Mesenchymal stem cell (in vitro differentiated cells and primary cell): Measurements from ENCODE around the gene TCF4.
A peak's percentile ranks its signal among the peaks of the same experiment; 100 is the strongest.

Experiments used
- DNase-seq: peaks from one replicate; pipeline ENCODE4 v3.0.0-alpha.2; 2013
- H2AFZ ChIP-seq: one replicate; pipeline ENCODE4 v1.6.1; 2013; ENCODE audit warnings: low read depth, mild to moderate bottlenecking, control low read depth, inconsistent platforms, low read length, moderate library complexity
- H2AK5ac ChIP-seq: 2 replicates; pipeline ENCODE4 v1.6.1; 2013; ENCODE audit warnings: low read length, moderate library complexity, mild to moderate bottlenecking, inconsistent platforms; ENCODE audit not compliant: severe bottlenecking
- H2BK120ac ChIP-seq: one replicate; pipeline ENCODE4 v1.6.1; 2013; ENCODE audit warnings: low read depth, mild to moderate bottlenecking, inconsistent platforms, low read length, moderate library complexity
- H2BK12ac ChIP-seq, 2 experiments: one replicate each; pipeline ENCODE4 v1.6.1; 2013; ENCODE audit warnings: inconsistent platforms in 2 of 2, low read length in 2 of 2, mild to moderate bottlenecking in 2 of 2, moderate library complexity in 2 of 2, control low read depth in 1 of 2
- H2BK15ac ChIP-seq: one replicate; pipeline ENCODE4 v1.6.1; 2013; ENCODE audit warnings: mild to moderate bottlenecking, low read depth, inconsistent platforms; ENCODE audit not compliant: poor library complexity, severe bottlenecking
- H2BK5ac ChIP-seq: 2 replicates; pipeline ENCODE4 v1.6.1; 2013; ENCODE audit warnings: low read depth, mild to moderate bottlenecking, low read length, control low read depth, inconsistent platforms; ENCODE audit not compliant: poor library complexity, severe bottlenecking
- H3K14ac ChIP-seq, 2 experiments: one replicate each; pipeline ENCODE4 v1.6.1; 2013; ENCODE audit warnings: inconsistent platforms in 2 of 2, low read length in 2 of 2, control low read depth in 1 of 2, mild to moderate bottlenecking in 1 of 2, moderate library complexity in 1 of 2
- H3K18ac ChIP-seq, 2 experiments: one replicate each; pipeline ENCODE4 v1.6.1; 2013; ENCODE audit warnings: inconsistent platforms in 2 of 2, low read length in 2 of 2, control low read depth in 1 of 2, low read depth in 1 of 2, mild to moderate bottlenecking in 1 of 2
- H3K23ac ChIP-seq, 2 experiments: one replicate each; pipeline ENCODE4 v1.6.1; 2013; ENCODE audit warnings: inconsistent platforms in 2 of 2, low read length in 2 of 2, mild to moderate bottlenecking in 2 of 2, moderate library complexity in 2 of 2, control low read depth in 1 of 2
- H3K27ac ChIP-seq: 2 replicates; pipeline ENCODE4 v1.5.1; 2013; ENCODE audit warnings: mild to moderate bottlenecking, moderate library complexity, low read length, control low read depth, inconsistent platforms; ENCODE audit not compliant: poor library complexity, severe bottlenecking
- H3K27me3 ChIP-seq, 2 experiments: 2 replicates each; pipeline versions ENCODE4 v1.6.1 to v1.7.0; 2013; ENCODE audit warnings: low read length in 2 of 2, mild to moderate bottlenecking in 2 of 2, moderate library complexity in 2 of 2, control low read depth in 1 of 2, inconsistent platforms in 1 of 2; ENCODE audit not compliant: control insufficient read depth in 1 of 2, insufficient read depth in 1 of 2
- H3K36me3 ChIP-seq, 2 experiments: 2 replicates each; pipeline versions ENCODE4 v1.6.1 to v1.7.0; 2013; ENCODE audit warnings: low read length in 2 of 2, control low read depth in 1 of 2, inconsistent platforms in 1 of 2, low read depth in 1 of 2, mild to moderate bottlenecking in 1 of 2; ENCODE audit not compliant: insufficient read depth in 2 of 2, control insufficient read depth in 1 of 2
- H3K4ac ChIP-seq, 2 experiments: one replicate each; pipeline ENCODE4 v1.6.1; 2013; ENCODE audit warnings: inconsistent platforms in 2 of 2, low read length in 2 of 2, mild to moderate bottlenecking in 2 of 2, moderate library complexity in 2 of 2, control low read depth in 1 of 2, low read depth in 1 of 2
- H3K4me1 ChIP-seq: 2 replicates; pipeline ENCODE4 v1.6.1; 2013; ENCODE audit warnings: low read depth, low read length, control low read depth; ENCODE audit not compliant: control insufficient read depth, insufficient read depth
- H3K4me2 ChIP-seq: 2 replicates; pipeline ENCODE4 v1.6.1; 2013; ENCODE audit warnings: low read length, mild to moderate bottlenecking, inconsistent platforms; ENCODE audit not compliant: poor library complexity, severe bottlenecking
- H3K4me3 ChIP-seq, 2 experiments: 2 replicates each; pipeline versions ENCODE4 v1.5.1 to v1.7.0; 2013; ENCODE audit warnings: low read length in 2 of 2, mild to moderate bottlenecking in 2 of 2, control low read depth in 1 of 2, low read depth in 1 of 2; ENCODE audit not compliant: insufficient read depth in 1 of 2
- H3K79me1 ChIP-seq: replicated peaks from 2 replicates; pipeline ENCODE4 v1.6.1; 2013; ENCODE audit warnings: mild to moderate bottlenecking, control low read depth, low read length, inconsistent platforms; ENCODE audit not compliant: poor library complexity, severe bottlenecking
- H3K9ac ChIP-seq: 2 replicates; pipeline ENCODE4 v1.7.0; 2013; ENCODE audit warnings: mild to moderate bottlenecking, low read length, moderate library complexity
- H3K9me3 ChIP-seq: 2 replicates; pipeline ENCODE4 v1.7.0; 2013; ENCODE audit warnings: mild to moderate bottlenecking, low read length; ENCODE audit not compliant: control insufficient read depth
- H4K8ac ChIP-seq: one replicate; pipeline ENCODE4 v1.6.1; 2013; ENCODE audit warnings: inconsistent platforms, mild to moderate bottlenecking, low read length, moderate library complexity
- H4K91ac ChIP-seq: one replicate; pipeline ENCODE4 v1.6.1; 2013; ENCODE audit warnings: mild to moderate bottlenecking, low read length, inconsistent platforms
- WGBS: methylation state at CpG from one replicate; pipeline ENCODE4 v1.1.7; 2013; ENCODE audit warnings: mixed read lengths; 5-methylcytosine and 5-hydroxymethylcytosine counted together

The TCF4 gene

GRCh38 chr18:55419132-55419946 is 168.7 kb downstream of the TCF4 start:
- Histone ChIP-seq H2BK5ac (no peak overlapping the region), H3K36me3 (no peaks in the 10 kb centered on the region), H2AK5ac (no peak overlapping the region), H3K79me1 (peaks cover 22% of the 10 kb centered on the region), H3K4me1 (no peaks in the 10 kb centered on the region), H3K27me3 (no peaks in the 10 kb centered on the region), H3K9me3 (no peaks in the 10 kb centered on the region), H2AFZ (no peak overlapping the region), H3K4me3 (peak overlapping the region in 1 of 2 experiments; percentile 79), H2BK12ac (no peak overlapping the region), H4K91ac (no peak overlapping the region), H4K8ac (no peak overlapping the region), H3K14ac (no peak overlapping the region), H3K4ac (no peak overlapping the region), H3K27ac (no peak overlapping the region), H3K18ac (no peak overlapping the region), H2BK120ac (peak overlapping the region; percentile 5), H3K23ac (no peak overlapping the region), H3K9ac (peak overlapping the region; percentile 93), H3K4me2 (no peak overlapping the region), H2BK15ac (no peak overlapping the region)
- peak; percentile 72 for DNase-seq
- 15% methylated on average over 4 of the region's 5 CpGs for WGBS

- no peaks in the 10 kb centered on the region for H3K9me3 ChIP-seq
- H3K4me1 ChIP-seq, result no peaks in the 10 kb centered on the region
- no peak overlapping the region for H2AK5ac ChIP-seq
- no peak overlapping the region for H2BK120ac ChIP-seq
- H3K79me1 ChIP-seq, result peaks cover 15% of the 10 kb centered on the region
- H3K36me3 ChIP-seq, result no peaks in the 10 kb centered on the region
- no peak overlapping the region for H2AFZ ChIP-seq
- DNase-seq, result no peak
- H3K23ac ChIP-seq, result no peak overlapping the region
- no peak overlapping the region for H3K14ac ChIP-seq
- H4K91ac ChIP-seq, result no peak overlapping the region
- H3K4me2 ChIP-seq, result no peak overlapping the region
- H3K27ac ChIP-seq, result no peak overlapping the region
- H4K8ac ChIP-seq, result no peak overlapping the region
- no peaks in the 10 kb centered on the region for H3K27me3 ChIP-seq
- no peak overlapping the region for H3K4ac ChIP-seq
- H3K4me3 ChIP-seq, result no peak overlapping the region
- no peak overlapping the region for H3K18ac ChIP-seq
- no peak overlapping the region for H2BK15ac ChIP-seq
- no peak overlapping the region for H2BK5ac ChIP-seq
- H2BK12ac ChIP-seq, result no peak overlapping the region
- H3K9ac ChIP-seq, result peak overlapping the region; percentile 30
Observed at GRCh38 chr18:55418439-55418838, 169.6 kb downstream of the TCF4 start.

GRCh38 chr18:55416791-55417190 is 171.2 kb downstream of the TCF4 start:
- Histone ChIP-seq H3K4ac (no peak overlapping the region), H2AFZ (no peak overlapping the region), H2BK5ac (no peak overlapping the region), H2BK12ac (no peak overlapping the region), H2AK5ac (no peak overlapping the region), H2BK120ac (no peak overlapping the region), H3K79me1 (peaks cover 9% of the 10 kb centered on the region), H3K36me3 (no peaks in the 10 kb centered on the region), H4K91ac (no peak overlapping the region), H3K4me2 (no peak overlapping the region), H3K9me3 (no peaks in the 10 kb centered on the region), H3K27me3 (no peaks in the 10 kb centered on the region), H3K4me1 (no peaks in the 10 kb centered on the region), H3K4me3 (no peak overlapping the region), H2BK15ac (no peak overlapping the region), H3K27ac (no peak overlapping the region), H3K23ac (no peak overlapping the region), H4K8ac (no peak overlapping the region), H3K18ac (no peak overlapping the region), H3K9ac (peak overlapping the region; percentile 45), H3K14ac (no peak overlapping the region)
- peak; percentile 54 for DNase-seq
- 8% methylated on average over 5 of the region's 6 CpGs for WGBS

GRCh38 chr18:55415258-55415871 is 172.6 kb downstream of the TCF4 start:
- Histone ChIP-seq H4K8ac (no peak overlapping the region), H3K79me1 (peaks cover 7% of the 10 kb centered on the region), H3K4ac (no peak overlapping the region), H3K27me3 (no peaks in the 10 kb centered on the region), H3K9ac (peak overlapping the region; percentile 45), H2AK5ac (no peak overlapping the region), H2BK5ac (no peak overlapping the region), H4K91ac (no peak overlapping the region), H3K14ac (no peak overlapping the region), H2BK120ac (no peak overlapping the region), H3K4me1 (no peaks in the 10 kb centered on the region), H3K4me3 (no peak overlapping the region), H3K9me3 (no peaks in the 10 kb centered on the region), H2BK12ac (no peak overlapping the region), H3K36me3 (no peaks in the 10 kb centered on the region), H3K4me2 (no peak overlapping the region), H3K27ac (no peak overlapping the region), H3K18ac (no peak overlapping the region), H2BK15ac (no peak overlapping the region), H2AFZ (no peak overlapping the region), H3K23ac (no peak overlapping the region)
- DNase-seq, result peak; percentile 81
- WGBS, result 83% methylated on average over 1 of the region's 6 CpGs
